Measurements from ENCODE around the gene NINL. TPM values are rescaled to one million over a fixed set of nuclear protein-coding genes. Genes with fewer than 3 reads are reported as not detected.

The NINL gene
- total RNA-seq, 2 donors from 2014 or later: 5.0 to 5.2 TPM

DNA sequence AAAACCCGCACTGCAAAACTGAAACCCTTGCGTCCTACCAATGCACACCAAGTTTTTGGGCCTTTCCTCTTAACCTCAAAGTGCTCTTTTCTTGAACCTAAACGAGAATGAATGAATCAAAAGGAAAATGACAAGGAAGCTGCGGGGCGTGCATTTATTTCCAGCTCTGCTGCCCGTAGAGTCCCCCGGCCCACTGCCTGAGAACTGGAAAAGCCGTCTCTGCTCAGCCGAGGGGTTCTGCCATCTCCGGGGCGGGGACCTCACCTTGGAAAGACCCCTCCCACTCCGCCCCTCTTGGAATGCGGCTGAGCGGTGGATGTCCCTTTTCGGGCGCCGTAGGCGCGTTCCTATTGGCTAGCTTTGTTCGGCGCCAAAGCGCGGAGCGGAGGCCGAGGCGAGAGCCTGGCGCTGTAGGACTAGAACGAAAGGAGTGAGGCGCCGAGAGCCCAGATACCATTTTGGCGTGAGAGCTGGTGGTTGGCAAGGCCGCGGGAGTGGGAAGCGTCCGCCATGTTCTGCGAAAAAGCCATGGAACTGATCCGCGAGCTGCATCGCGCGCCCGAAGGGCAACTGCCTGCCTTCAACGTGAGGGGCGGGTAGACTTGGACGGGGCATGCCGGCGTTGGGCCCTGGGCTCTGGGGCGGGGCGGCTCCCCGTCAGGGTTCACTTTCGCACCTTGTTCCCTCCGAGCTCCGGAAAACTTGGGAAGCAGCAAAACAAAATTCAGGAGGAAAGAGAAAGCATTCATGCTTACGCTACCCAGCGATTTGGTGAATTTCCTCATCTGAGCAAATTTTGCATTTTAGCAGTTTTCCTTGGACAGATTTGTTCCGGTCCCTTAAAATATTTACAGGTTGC lies 177.8 kb downstream of the NINL start, which contains the start of gene GINS1:
GINS1 (plus strand) TSS at position 363 of the 859 bp plus-strand sequence; CDS start at position 511, 148 bp downstream.
- DNase-seq (peak; percentile 83 to 86), ATAC-seq (peak; percentile 97)
- intact Hi-C loops (cut with DNase I, micrococcal nuclease): loop anchor here (10.0 kb wide), 2 partner anchors 113 to 413 kb away; partner anchors contain the start of gene APMAP (in 1 of the 2)

Other genes starting within 250 kb of the NINL start
- 10 to 100 TPM; 42.4 to 76.1 TPM for gene ABHD12, start 194.7 kb downstream of the NINL start, total RNA-seq
- gene GINS1, start 177.9 kb downstream of the NINL start, total RNA-seq: 1 to 10 TPM; 2.7 to 5.0 TPM
- 1 to 10 TPM; 2.7 to 3.7 TPM for gene NANP, start 38.5 kb upstream of the NINL start, total RNA-seq
- 1 to 10 TPM; 8.0 to 8.3 TPM for gene ZNF337, start 111.3 kb upstream of the NINL start, total RNA-seq

Data from left colon (tissue), 2 donors.